ENCODE measurements around the gene HMGCLL1.

Gene HMGCLL1

GRCh38 chr6:55578537-55579363 lies at the start of gene HMGCLL1:
HMGCLL1 (minus strand) TSS chr6:55579192; CDS start chr6:55579055, 137 bp downstream.
- DNase-seq, result peak; percentile 84

GRCh38 chr6:55621993-55622392 lies 43.0 kb upstream of the HMGCLL1 start:
- DNase-seq, result no peak

GRCh38 chr6:55621244-55621643 lies 42.3 kb upstream of the HMGCLL1 start:
- DNase-seq, result no peak

- DNase-seq, result peak; percentile 12
Observed at GRCh38 chr6:55617272-55617671, 38.3 kb upstream of the HMGCLL1 start.

GRCh38 chr6:55604021-55604420 lies 25.0 kb upstream of the HMGCLL1 start:
- peak; percentile 3 for DNase-seq

GRCh38 chr6:55601120-55601519 lies 22.1 kb upstream of the HMGCLL1 start:
- no peak for DNase-seq

- DNase-seq, result no peak
Observed at GRCh38 chr6:55594442-55594841, 15.4 kb upstream of the HMGCLL1 start.

GRCh38 chr6:55584654-55585354 lies 5.8 kb upstream of the HMGCLL1 start:
- DNase-seq, result no peak

GRCh38 chr6:55576811-55577210 lies 2.2 kb downstream of the HMGCLL1 start:
- DNase-seq, result no peak

GRCh38 chr6:55574556-55574955 lies 4.4 kb downstream of the HMGCLL1 start:
- no peak for DNase-seq

- no peak for DNase-seq
Observed at GRCh38 chr6:55569638-55570037, 9.4 kb downstream of the HMGCLL1 start.

GRCh38 chr6:55568808-55569439 lies 10.1 kb downstream of the HMGCLL1 start:
- peak; percentile 54 for DNase-seq

GRCh38 chr6:55567558-55567957 lies 11.4 kb downstream of the HMGCLL1 start:
- DNase-seq, result no peak

- DNase-seq, result no peak
Observed at GRCh38 chr6:55566036-55566710, 12.8 kb downstream of the HMGCLL1 start.

GRCh38 chr6:55562318-55562717 lies 16.7 kb downstream of the HMGCLL1 start:
- no peak for DNase-seq

- DNase-seq, result no peak
Observed at GRCh38 chr6:55560290-55560885, 18.6 kb downstream of the HMGCLL1 start.

- DNase-seq, result peak; percentile 27
Observed at GRCh38 chr6:55557146-55557545, 21.8 kb downstream of the HMGCLL1 start.

GRCh38 chr6:55545791-55546190 lies 33.2 kb downstream of the HMGCLL1 start:
- no peak for DNase-seq

GRCh38 chr6:55543633-55544309 lies 35.2 kb downstream of the HMGCLL1 start:
- no peak for DNase-seq

- no peak for DNase-seq
Observed at GRCh38 chr6:55541024-55541423, 38.0 kb downstream of the HMGCLL1 start.

- no peak for DNase-seq
Observed at GRCh38 chr6:55536391-55536956, 42.5 kb downstream of the HMGCLL1 start.

GRCh38 chr6:55531496-55531895 lies 47.5 kb downstream of the HMGCLL1 start:
- no peak for DNase-seq
